Posterior vena cava (tissue), 2 donors: Measurements from ENCODE around the gene TOGARAM2. TPM values are rescaled to one million over a fixed set of nuclear protein-coding genes. Genes with fewer than 3 reads are reported as not detected.

Source experiments
- DNase-seq: peaks from one replicate; pipeline ENCODE4 v3.0.0-alpha.2; 2020; ENCODE audit warnings: low spot score
- intact Hi-C, 2 donors: fragments of 100-400 bp; cut with DNase I; formaldehyde crosslinking; loops; one replicate each; pipeline versions ENCODE4 v1.14.1 to v1.14.2; 2022 to 2023
- total RNA-seq, 2 donors: library from RNA; stranded (reverse); fragmentation: NEBNext Ultra II Directional; extraction: Animal tissue kit (Norgen Biotek cat#: 25700); gene quantifications; one replicate each; pipeline ENCODE4 v1.2.1, GENCODE V29; 2021
- donor health status: DM: yes; HTN: yes; CAD: no.
- donor health status: DM: yes; HTN: yes; CAD: no.

The TOGARAM2 gene
- total RNA-seq, 2 donors from 2014 or later = 0.52 to 0.60 TPM

- intact Hi-C loops = no loop called here
- no peak for DNase-seq
Observed at GRCh38 chr2:28995765-28996750, 15.0 kb downstream of the TOGARAM2 start.

GRCh38 chr2:28997237-28997846 is 16.2 kb downstream of the TOGARAM2 start:
- intact Hi-C loops = no loop called here

GRCh38 chr2:28997847-28998735 is 17.0 kb downstream of the TOGARAM2 start:
- intact Hi-C loops = no loop called here
- DNase-seq = no peak

More at GRCh38 chr2:28997237-28997846, 16.2 kb downstream of the TOGARAM2 start:
- DNase-seq = no peak

- intact Hi-C loops = no loop called here
- DNase-seq = peak; percentile 91
Observed at GRCh38 chr2:29000481-29000880, 19.4 kb downstream of the TOGARAM2 start.

DNA sequence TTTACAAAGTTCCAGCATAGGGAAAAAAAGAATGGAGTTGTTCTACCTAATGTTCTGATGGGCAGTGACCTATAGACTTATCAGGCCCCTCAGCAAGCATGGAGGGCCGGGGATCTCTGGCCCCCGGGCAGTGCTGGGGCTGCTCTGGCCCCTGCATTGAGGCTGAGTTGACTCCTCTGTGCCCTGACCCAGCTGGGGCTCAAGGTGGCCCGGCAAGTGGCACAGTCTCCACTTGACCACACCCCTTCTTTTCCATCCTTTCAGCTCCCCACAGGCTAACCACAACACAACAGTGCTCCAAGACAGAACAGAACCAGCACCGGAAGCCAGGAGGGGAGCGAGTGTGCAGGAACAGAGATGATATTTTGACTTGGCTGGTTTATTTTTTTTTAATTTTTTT is 19.9 kb downstream of the TOGARAM2 start:
- intact Hi-C loops = no loop called here
- no peak for DNase-seq

GRCh38 chr2:29001806-29002205 is 20.7 kb downstream of the TOGARAM2 start:
- intact Hi-C loops = no loop called here
- DNase-seq = no peak

DNA sequence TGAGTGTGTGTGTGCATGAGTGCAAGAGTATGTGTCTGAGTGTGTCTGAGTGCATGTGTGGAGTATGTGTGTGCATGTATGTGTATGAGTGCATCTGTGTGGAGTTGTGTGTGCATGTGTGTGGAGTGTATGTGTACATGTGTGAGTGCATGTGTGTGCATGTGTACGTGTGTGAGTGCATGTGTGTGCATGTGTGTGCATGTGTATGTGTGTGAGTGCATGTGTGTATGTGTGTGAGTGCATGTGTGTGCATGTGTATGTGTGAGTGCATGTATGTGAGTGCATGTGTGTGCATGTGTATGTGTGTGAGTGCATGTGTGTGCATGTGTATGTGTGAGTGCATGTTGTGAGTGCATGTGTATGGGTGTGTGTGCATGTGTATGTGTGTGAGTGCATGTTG is 23.7 kb downstream of the TOGARAM2 start:
- intact Hi-C loops = loop anchor here in 1 of 2 donors (5.0 kb wide), 1 partner anchor 1198 kb away; no protein-coding TSS in a partner anchor
- no peak for DNase-seq

GRCh38 chr2:29005331-29005730 is 24.2 kb downstream of the TOGARAM2 start:
- intact Hi-C loops = loop anchor here in 1 of 2 donors (5.0 kb wide), 1 partner anchor 1197 kb away; no protein-coding TSS in a partner anchor

DNA sequence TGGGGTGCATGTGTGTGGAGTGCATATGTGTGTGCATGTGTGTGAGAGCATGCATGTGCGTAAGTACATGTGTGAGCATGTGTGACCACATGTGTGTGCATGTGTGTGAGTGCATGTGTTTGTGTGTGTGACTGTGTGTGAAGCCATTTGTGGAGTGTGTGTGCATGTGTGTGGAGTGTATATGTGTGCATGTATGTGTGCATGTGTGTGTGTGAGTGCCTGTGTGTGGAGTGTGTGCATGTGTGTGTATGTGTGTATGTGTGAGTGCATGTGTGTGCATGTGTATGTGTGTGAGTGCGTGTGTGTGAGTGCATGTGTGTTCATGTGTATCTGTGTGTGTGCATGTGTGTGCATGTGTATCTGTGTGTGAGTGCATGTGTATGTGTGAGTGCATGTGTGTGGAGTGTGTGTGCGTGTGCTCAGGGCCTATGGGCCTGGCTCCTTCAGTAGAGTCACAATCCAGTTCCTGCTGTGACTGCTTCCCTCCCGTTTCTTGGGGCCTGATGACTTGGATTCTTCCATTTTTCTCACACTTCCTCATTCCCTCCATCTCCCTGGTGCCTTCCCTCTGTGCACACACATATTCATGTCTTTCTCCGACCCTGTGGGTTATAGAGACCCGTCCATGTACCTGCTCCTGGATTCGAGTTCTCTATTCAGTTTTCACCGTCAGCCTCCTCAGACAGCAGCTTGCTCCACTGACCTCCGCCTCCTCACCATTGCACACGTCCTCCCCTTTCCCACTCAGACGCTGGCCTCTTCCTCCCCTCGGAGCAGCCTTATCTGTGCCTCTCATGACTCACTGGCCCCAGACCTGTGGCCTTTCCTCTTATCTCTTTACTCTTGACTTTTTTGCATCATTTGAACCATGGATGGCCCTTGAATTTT is 25.2 kb downstream of the TOGARAM2 start:
- no peak for DNase-seq
- intact Hi-C loops = loop anchor here in 1 of 2 donors (5.0 kb wide), 1 partner anchor 1196 kb away; no protein-coding TSS in a partner anchor

More at GRCh38 chr2:29005331-29005730, 24.2 kb downstream of the TOGARAM2 start:
- DNase-seq = no peak

GRCh38 chr2:29006980-29007301 is 25.8 kb downstream of the TOGARAM2 start:
- no peak for DNase-seq
- intact Hi-C loops = loop anchor here in 1 of 2 donors (5.0 kb wide), 1 partner anchor 1195 kb away; no protein-coding TSS in a partner anchor

GRCh38 chr2:29009270-29009669 is 28.2 kb downstream of the TOGARAM2 start:
- no peak for DNase-seq
- intact Hi-C loops = loop anchor here in 1 of 2 donors (5.0 kb wide), 1 partner anchor 1193 kb away; no protein-coding TSS in a partner anchor

- intact Hi-C loops = loop anchor here in 1 of 2 donors (5.0 kb wide), 1 partner anchor 1192 kb away; no protein-coding TSS in a partner anchor
- no peak for DNase-seq
Observed at GRCh38 chr2:29009711-29010677, 28.9 kb downstream of the TOGARAM2 start.

GRCh38 chr2:29010946-29011345 is 29.8 kb downstream of the TOGARAM2 start:
- intact Hi-C loops = no loop called here
- DNase-seq = no peak

DNA sequence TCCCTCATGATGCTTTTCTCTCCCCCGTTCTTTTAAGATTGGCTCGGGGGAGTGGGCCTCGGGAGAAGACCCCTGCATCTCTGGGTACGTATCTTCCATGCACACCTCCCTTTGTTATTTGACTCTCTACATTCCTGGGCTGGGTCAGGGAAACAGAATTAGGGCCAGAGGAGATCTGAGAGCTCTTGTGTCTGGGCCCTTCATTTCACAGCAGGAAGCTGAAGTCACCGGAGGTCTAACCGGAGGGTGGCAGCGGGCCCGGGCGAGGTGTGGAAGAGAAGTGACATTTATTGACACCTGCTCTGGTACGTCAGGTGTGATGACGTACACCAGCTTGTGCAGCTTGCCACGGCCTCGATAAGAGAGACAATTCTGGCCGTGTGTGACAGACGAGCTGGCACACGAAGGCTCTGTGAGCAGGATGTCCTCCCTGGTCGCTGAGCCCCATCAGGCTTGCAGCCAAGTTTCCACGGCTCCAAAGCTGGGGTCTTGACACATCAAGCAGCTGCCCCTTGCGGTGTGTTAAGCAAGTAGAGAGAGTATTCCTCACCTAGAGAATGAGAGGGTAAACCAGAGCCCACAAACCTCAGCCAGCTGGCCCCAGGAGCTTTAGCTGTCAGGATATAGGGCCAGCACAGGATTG is 30.4 kb downstream of the TOGARAM2 start:
- intact Hi-C loops = no loop called here
- DNase-seq = no peak

DNA sequence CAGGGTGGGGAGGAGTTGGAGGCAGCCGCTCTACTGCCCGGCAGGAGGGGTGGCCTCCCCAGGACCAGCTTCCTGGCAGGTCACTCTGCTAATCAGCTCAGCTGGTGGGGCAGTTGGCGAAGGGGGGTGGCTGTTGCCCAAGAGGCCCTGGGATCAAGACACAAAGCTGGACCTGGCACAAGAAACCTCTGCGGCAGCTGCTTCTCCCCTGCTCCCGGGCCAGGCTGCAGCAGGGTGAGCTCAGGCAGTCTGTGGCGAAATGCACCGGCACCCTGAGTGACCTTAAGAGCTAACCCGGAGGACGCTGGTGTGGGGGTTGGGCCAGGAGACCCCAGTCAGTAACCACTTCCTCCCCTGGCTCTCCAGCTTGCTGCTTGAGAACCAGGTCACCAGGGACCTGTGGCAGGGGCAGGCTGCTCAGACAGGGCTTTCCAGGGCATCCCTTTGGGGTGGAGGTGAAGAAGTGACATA is 31.1 kb downstream of the TOGARAM2 start:
- DNase-seq = no peak
- intact Hi-C loops = no loop called here

DNA sequence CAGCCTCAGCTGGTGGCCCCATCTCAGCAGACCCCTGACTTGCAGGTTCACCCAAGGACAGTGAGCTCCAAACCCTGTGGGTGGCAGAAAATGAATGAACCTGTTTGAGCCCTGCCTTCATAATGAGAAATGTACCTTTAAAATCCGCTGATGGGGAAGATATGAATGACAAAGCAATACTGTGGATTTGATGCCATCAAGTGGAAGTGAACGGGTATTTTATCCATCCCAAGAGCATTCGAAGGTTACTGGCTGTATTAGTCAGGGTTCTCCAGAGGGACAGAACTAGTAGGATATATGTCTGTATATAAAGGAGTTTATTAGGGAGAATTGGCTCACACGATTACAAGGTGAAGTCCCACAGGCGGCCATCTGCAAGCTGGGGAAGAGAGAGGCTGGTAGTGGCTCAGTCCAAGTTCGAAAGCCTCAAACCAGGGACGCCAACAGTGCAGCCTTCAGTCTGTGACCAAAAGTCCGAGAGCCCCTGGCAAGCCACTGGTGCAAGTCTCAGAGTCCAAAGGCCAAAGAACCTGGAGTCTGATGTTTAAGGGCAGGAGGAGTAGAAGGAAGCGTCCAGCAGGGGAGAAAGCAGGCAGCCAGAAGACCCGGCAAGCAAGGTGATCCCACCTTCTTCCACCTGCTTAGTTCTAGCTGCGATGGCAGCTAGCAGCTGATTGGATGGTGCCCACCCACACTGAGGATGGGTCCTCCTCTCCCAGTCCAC is 32.1 kb downstream of the TOGARAM2 start:
- no peak for DNase-seq
- intact Hi-C loops = no loop called here
